Skeletal muscle tissue (tissue), 4 donors: Measurements from ENCODE around the gene SGIP1. TPM values are rescaled to one million over a fixed set of nuclear protein-coding genes. Genes with fewer than 3 reads are reported as not detected.

ENCODE experiments used
- H3K27ac ChIP-seq: one replicate; pipeline ENCODE4 v1.7.0; 2013; ENCODE audit warnings: mild to moderate bottlenecking, low read depth, low read length, inconsistent platforms
- H3K27me3 ChIP-seq, 3 donors: one replicate each; pipeline ENCODE4 v1.7.0; 2013; ENCODE audit warnings: low read length in 3 of 3; ENCODE audit not compliant: control insufficient read depth in 3 of 3, insufficient read depth in 3 of 3
- H3K36me3 ChIP-seq, 3 donors: one replicate each; pipeline ENCODE4 v1.7.0; 2013; ENCODE audit warnings: low read length in 3 of 3; ENCODE audit not compliant: control insufficient read depth in 3 of 3, insufficient read depth in 3 of 3
- H3K4me1 ChIP-seq, 3 donors: one replicate each; pipeline ENCODE4 v1.7.0; 2013; ENCODE audit warnings: low read length in 3 of 3, mild to moderate bottlenecking in 3 of 3; ENCODE audit not compliant: control insufficient read depth in 3 of 3, insufficient read depth in 3 of 3
- H3K4me3 ChIP-seq, 3 donors: one replicate each; pipeline ENCODE4 v1.7.0; 2013; ENCODE audit warnings: low read length in 3 of 3
- H3K9ac ChIP-seq, 3 donors: one replicate each; pipeline ENCODE4 v1.7.0; 2013; ENCODE audit warnings: low read length in 3 of 3, mild to moderate bottlenecking in 3 of 3, moderate library complexity in 2 of 3, low read depth in 1 of 3
- H3K9me3 ChIP-seq, 3 donors: one replicate each; pipeline ENCODE4 v1.7.0; 2013; ENCODE audit warnings: low read length in 3 of 3; ENCODE audit not compliant: control insufficient read depth in 3 of 3
- total RNA-seq: library from RNA; depleted of rRNA; stranded (reverse); fragments of >200 nt; gene quantifications from one replicate; pipeline ENCODE4 v1.2.3, GENCODE V29; 2014
- donor health status: Osteomylitis.

Gene SGIP1
- total RNA-seq, 1 donor from 2014 or later = 0.52 TPM

- Histone ChIP-seq H3K4me3 (no peak overlapping the region), H3K27ac (no peak overlapping the region), H3K27me3 (no peaks in the 10 kb centered on the region), H3K9ac (no peak overlapping the region), H3K4me1 (no peaks in the 10 kb centered on the region), H3K9me3 (no peaks in the 10 kb centered on the region), H3K36me3 (no peaks in the 10 kb centered on the region)
Observed at GRCh38 chr1:66617362-66618184, 83.6 kb downstream of the SGIP1 start.

DNA sequence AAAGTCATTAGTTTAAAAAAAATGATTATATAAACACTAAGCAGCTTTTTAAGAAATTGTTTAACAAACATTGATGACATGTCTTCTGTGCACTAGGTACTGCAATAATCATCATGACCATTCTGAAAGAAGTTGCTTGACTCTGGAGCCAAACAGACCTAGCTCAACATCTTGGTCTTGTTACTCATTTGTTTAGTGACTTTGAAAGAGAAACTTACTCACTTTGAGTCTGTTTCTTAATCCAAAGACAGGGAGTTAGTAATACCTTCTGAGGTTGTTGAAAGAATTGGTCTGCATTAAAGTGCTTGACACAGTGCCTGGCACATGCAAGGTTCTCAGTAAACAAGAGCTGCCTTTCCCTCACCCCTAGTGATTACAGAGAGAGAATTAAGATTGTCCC lies 84.4 kb downstream of the SGIP1 start:
- H3K4me1 ChIP-seq = no peaks in the 10 kb centered on the region
- H3K9me3 ChIP-seq = no peaks in the 10 kb centered on the region
- no peaks in the 10 kb centered on the region for H3K36me3 ChIP-seq
- no peaks in the 10 kb centered on the region for H3K27me3 ChIP-seq
- no peak overlapping the region for H3K9ac ChIP-seq
- H3K27ac ChIP-seq = no peak overlapping the region
- no peak overlapping the region for H3K4me3 ChIP-seq

DNA sequence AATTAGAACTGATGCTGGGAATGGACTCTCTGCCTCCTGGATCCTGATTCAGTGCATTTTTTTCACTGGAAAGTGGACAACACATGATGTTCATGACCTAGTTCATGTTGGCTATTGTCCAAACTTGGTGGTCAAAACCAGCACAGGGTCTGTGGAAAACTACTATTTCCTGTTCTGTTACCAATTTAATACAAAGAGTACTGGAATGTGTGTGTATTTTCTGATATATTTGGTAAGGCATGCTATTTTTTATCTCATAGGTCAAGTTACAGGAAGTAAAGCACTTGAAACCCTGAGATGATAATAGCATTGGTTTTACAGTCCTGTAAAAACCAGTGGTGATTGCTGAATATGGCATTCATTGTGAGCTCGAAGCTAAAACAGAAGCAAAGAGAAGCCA lies 89.9 kb downstream of the SGIP1 start:
- Histone ChIP-seq H3K4me3 (no peak overlapping the region), H3K36me3 (no peaks in the 10 kb centered on the region), H3K4me1 (no peaks in the 10 kb centered on the region), H3K9me3 (no peaks in the 10 kb centered on the region), H3K27ac (no peak overlapping the region), H3K9ac (no peak overlapping the region), H3K27me3 (no peaks in the 10 kb centered on the region)

- no peaks in the 10 kb centered on the region for H3K9me3 ChIP-seq
- H3K4me3 ChIP-seq = no peak overlapping the region
- no peaks in the 10 kb centered on the region for H3K36me3 ChIP-seq
- H3K9ac ChIP-seq = no peak overlapping the region
- H3K27ac ChIP-seq = no peak overlapping the region
- H3K4me1 ChIP-seq = no peaks in the 10 kb centered on the region
- H3K27me3 ChIP-seq = no peaks in the 10 kb centered on the region
Observed at GRCh38 chr1:66624412-66625060, 90.6 kb downstream of the SGIP1 start.

DNA sequence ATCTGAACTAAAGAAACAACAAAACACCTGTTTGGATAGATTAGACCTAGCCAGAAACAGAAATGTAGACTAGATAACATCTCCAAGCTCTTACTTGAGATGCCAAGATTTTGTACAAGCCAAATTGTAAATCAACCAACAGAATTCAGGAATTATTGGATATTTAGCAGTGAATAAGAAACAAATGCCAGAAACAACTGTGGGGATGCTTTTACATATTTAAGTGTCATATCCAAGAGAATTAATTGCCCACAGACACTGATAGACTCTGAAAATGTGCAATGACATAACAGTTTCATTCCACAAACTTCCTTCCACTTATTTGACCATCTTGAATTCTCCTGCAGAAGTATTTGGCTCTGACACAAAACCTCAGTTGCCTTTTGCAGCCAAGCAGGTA lies 92.3 kb downstream of the SGIP1 start:
- H3K9me3 ChIP-seq = no peaks in the 10 kb centered on the region
- no peak overlapping the region for H3K4me3 ChIP-seq
- H3K9ac ChIP-seq = no peak overlapping the region
- H3K4me1 ChIP-seq = no peaks in the 10 kb centered on the region
- no peak overlapping the region for H3K27ac ChIP-seq
- no peaks in the 10 kb centered on the region for H3K27me3 ChIP-seq
- H3K36me3 ChIP-seq = no peaks in the 10 kb centered on the region

GRCh38 chr1:66628926-66629325 lies 95.0 kb downstream of the SGIP1 start:
- no peak overlapping the region for H3K9ac ChIP-seq
- H3K27me3 ChIP-seq = no peaks in the 10 kb centered on the region
- H3K36me3 ChIP-seq = no peaks in the 10 kb centered on the region
- no peaks in the 10 kb centered on the region for H3K9me3 ChIP-seq
- H3K4me1 ChIP-seq = no peaks in the 10 kb centered on the region
- H3K4me3 ChIP-seq = no peak overlapping the region
- H3K27ac ChIP-seq = no peak overlapping the region

- H3K4me1 ChIP-seq = no peaks in the 10 kb centered on the region
- H3K9ac ChIP-seq = no peak overlapping the region
- no peak overlapping the region for H3K4me3 ChIP-seq
- no peaks in the 10 kb centered on the region for H3K36me3 ChIP-seq
- no peaks in the 10 kb centered on the region for H3K9me3 ChIP-seq
- no peak overlapping the region for H3K27ac ChIP-seq
- no peaks in the 10 kb centered on the region for H3K27me3 ChIP-seq
Observed at GRCh38 chr1:66633159-66633558, 99.2 kb downstream of the SGIP1 start.

- H3K27me3 ChIP-seq = no peaks in the 10 kb centered on the region
- H3K36me3 ChIP-seq = no peaks in the 10 kb centered on the region
- no peaks in the 10 kb centered on the region for H3K4me1 ChIP-seq
- no peak overlapping the region for H3K4me3 ChIP-seq
- H3K27ac ChIP-seq = no peak overlapping the region
- H3K9ac ChIP-seq = no peak overlapping the region
- H3K9me3 ChIP-seq = no peaks in the 10 kb centered on the region
Observed at GRCh38 chr1:66637146-66637545, 103.2 kb downstream of the SGIP1 start.

- no peaks in the 10 kb centered on the region for H3K36me3 ChIP-seq
- no peak overlapping the region for H3K4me3 ChIP-seq
- H3K4me1 ChIP-seq = no peaks in the 10 kb centered on the region
- H3K27me3 ChIP-seq = no peaks in the 10 kb centered on the region
- H3K9me3 ChIP-seq = no peaks in the 10 kb centered on the region
- H3K27ac ChIP-seq = no peak overlapping the region
- H3K9ac ChIP-seq = no peak overlapping the region
Observed at GRCh38 chr1:66641891-66642473, 108.0 kb downstream of the SGIP1 start.

DNA sequence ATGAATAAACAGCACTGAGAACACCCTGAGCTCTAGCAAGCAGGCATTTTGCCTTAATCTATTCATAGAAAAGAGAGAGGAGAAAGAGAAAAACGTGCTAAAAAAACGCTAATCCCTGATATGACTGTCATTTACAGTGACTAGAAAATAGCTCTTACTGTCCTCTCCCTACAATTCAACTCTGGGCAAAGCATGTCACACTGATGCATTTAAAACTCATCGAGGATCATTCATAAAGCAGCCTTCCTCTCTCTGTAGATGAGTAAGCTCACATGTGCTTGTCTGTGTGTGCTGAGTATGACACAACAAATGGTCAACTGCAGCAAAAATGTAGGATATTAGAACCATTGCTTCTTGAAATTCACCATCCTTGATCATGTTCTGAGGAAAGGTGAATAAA lies 109.0 kb downstream of the SGIP1 start:
- H3K27me3 ChIP-seq = no peaks in the 10 kb centered on the region
- H3K4me3 ChIP-seq = no peak overlapping the region
- no peak overlapping the region for H3K9ac ChIP-seq
- H3K4me1 ChIP-seq = no peaks in the 10 kb centered on the region
- H3K27ac ChIP-seq = no peak overlapping the region
- no peaks in the 10 kb centered on the region for H3K36me3 ChIP-seq
- H3K9me3 ChIP-seq = no peaks in the 10 kb centered on the region
